HepG2 (cell line): ENCODE measurements around the gene TNFSF8. TPM values are rescaled to one million over a fixed set of nuclear protein-coding genes. Genes with fewer than 3 reads are reported as not detected.

Experiments
- ATAC-seq: fragments of 200-7000 bp; cut with Tn5 transposase; 3 replicates; pipeline ENCODE4 v1.9.1; 2020; ENCODE audit warnings: mild to moderate bottlenecking, moderate library complexity
- BruUV-seq: library from RNA; stranded (reverse); fragments of 400-500 nt; replicated peaks from 2 replicates; lab custom pipeline; 2021; lab: Mats Ljungman, UMichigan
- CTCF ChIA-PET: fragments of 300-600 bp; formaldehyde crosslinking; extraction: SDS; loops from one replicate; lab custom pipeline; 2021; ENCODE audit warnings: low total read pairs, inconsistent platforms, low intra/inter-chr PET ratio; lab: Yijun Ruan, JAX
- POLR2A ChIA-PET: fragments of 350-600 bp; sonication (Branson Sonifier 250); formaldehyde crosslinking; loops from one replicate; lab custom pipeline; 2020; ENCODE audit warnings: antibody characterized with exemption, inconsistent platforms; lab: Yijun Ruan, JAX
- DNase-seq: peaks from one replicate; pipeline ENCODE4 v3.0.0-alpha.2; 2015; ENCODE audit warnings: low spot score
- FAIRE-seq: peaks from 3 replicates; lab custom pipeline; 2011; peaks lifted over from hg19 to GRCh38; lab: Jason Lieb, UNC
- H2AFZ ChIP-seq: one replicate; pipeline ENCODE4 v1.6.1; 2011; ENCODE audit warnings: low read length, inconsistent platforms
- H3K27ac ChIP-seq: fragments of 300-600 bp; 3 replicates; pipeline ENCODE4 v1.8.0; 2011; ENCODE audit warnings: mixed run types, mild to moderate bottlenecking, mixed read lengths, low read length, inconsistent platforms; ENCODE audit not compliant: insufficient read depth; ENCODE audit errors: extremely low read length
- H3K27me3 ChIP-seq, 2 experiments: fragments of 200-600 bp in 1 of 2; 2 replicates in 1 of 2; 3 replicates in 1 of 2; pipeline versions ENCODE4 v1.6.0 to v1.8.0; 2011; ENCODE audit warnings: low read length in 2 of 2, mild to moderate bottlenecking in 2 of 2, moderate library complexity in 2 of 2, inconsistent platforms in 1 of 2; ENCODE audit not compliant: insufficient read depth in 2 of 2, control insufficient read depth in 1 of 2
- H3K36me3 ChIP-seq, 2 experiments: fragments of 200-600 bp in 1 of 2; replicated peaks in 1 of 2; 2 replicates in 1 of 2; 3 replicates in 1 of 2; pipeline versions ENCODE4 v1.5.1 to v1.8.0; 2011; ENCODE audit warnings: low read length in 2 of 2, inconsistent platforms in 1 of 2; ENCODE audit not compliant: insufficient read depth in 2 of 2, control insufficient read depth in 1 of 2
- H3K4me1 ChIP-seq: 2 replicates; pipeline ENCODE4 v1.5.1; 2012; ENCODE audit warnings: low read length, inconsistent platforms; ENCODE audit not compliant: insufficient read depth
- H3K4me2 ChIP-seq: 2 replicates; pipeline ENCODE4 v1.6.0; 2011; ENCODE audit warnings: low read depth, low read length, inconsistent platforms
- H3K4me3 ChIP-seq, 3 experiments: fragments of 200-600 bp in 1 of 3; sonication (generic), shearing (Covaris generic) in 1 of 3; replicated peaks in 1 of 3; 2 replicates each; pipeline ENCODE4 v1.5.1; 2011 to 2016; ENCODE audit warnings: low read length in 3 of 3, inconsistent platforms in 2 of 3, low read depth in 2 of 3, mild to moderate bottlenecking in 2 of 3, control low read depth in 1 of 3, mixed read lengths in 1 of 3; ENCODE audit not compliant: insufficient read depth in 1 of 3
- H3K79me2 ChIP-seq: one replicate; pipeline ENCODE4 v1.6.1; 2011; ENCODE audit warnings: low read length, inconsistent platforms; ENCODE audit not compliant: insufficient read depth
- H3K9ac ChIP-seq: 2 replicates; pipeline ENCODE4 v1.6.0; 2011; ENCODE audit warnings: mild to moderate bottlenecking, low read depth, low read length, inconsistent platforms; ENCODE audit not compliant: insufficient read depth
- H3K9me3 ChIP-seq: 2 replicates; pipeline ENCODE4 v1.5.1; 2012; ENCODE audit warnings: mild to moderate bottlenecking, low read length
- H4K20me1 ChIP-seq: 2 replicates; pipeline ENCODE4 v1.6.0; 2011; ENCODE audit warnings: inconsistent platforms, mild to moderate bottlenecking, low read length, moderate library complexity; ENCODE audit not compliant: insufficient read depth
- ARNTL ChIP-seq: sonication (generic); formaldehyde crosslinking; IDR thresholded peaks from 2 replicates; pipeline ENCODE4 v1.4.0; 2020; ENCODE audit warnings: mild to moderate bottlenecking, missing genetic modification reagents
- ATF4 ChIP-seq, 2 experiments: fragments of 450-650 bp in 1 of 2; sonication (generic) in 1 of 2; formaldehyde crosslinking; IDR thresholded peaks; 2 replicates each; pipeline versions ENCODE4 v1.5.0 to v1.8.0; 2020 to 2022; ENCODE audit warnings: mild to moderate bottlenecking in 1 of 2, missing genetic modification reagents in 1 of 2
- CEBPB ChIP-seq: IDR thresholded peaks from 2 replicates; pipeline ENCODE4 v1.6.1; 2011; ENCODE audit warnings: low read depth, low read length, improper control_type of control experiment, borderline replicate concordance
- CENPX ChIP-seq: sonication (generic); formaldehyde crosslinking; IDR thresholded peaks from 2 replicates; pipeline ENCODE4 v1.9.0; 2021; ENCODE audit warnings: mild to moderate bottlenecking, missing genetic modification reagents, moderate library complexity
- CHD2 ChIP-seq: IDR thresholded peaks from 2 replicates; pipeline ENCODE4 v1.6.1; 2011; ENCODE audit warnings: low read depth, low read length, improper control_type of control experiment
- EP300 ChIP-seq, 3 experiments: sonication (generic) in 1 of 3; formaldehyde crosslinking in 1 of 3; IDR thresholded peaks; 2 replicates each; pipeline versions ENCODE4 v1.5.1 to v1.6.1; 2011 to 2020; ENCODE audit warnings: low read depth in 2 of 3, low read length in 2 of 3, borderline replicate concordance in 1 of 3, improper control_type of control experiment in 1 of 3, mild to moderate bottlenecking in 1 of 3, missing genetic modification reagents in 1 of 3, moderate library complexity in 1 of 3
- FOXA1 ChIP-seq, 2 experiments: fragments of 450-650 bp in 1 of 2; sonication (generic) in 1 of 2; formaldehyde crosslinking in 1 of 2; IDR thresholded peaks; 2 replicates each; pipeline versions ENCODE4 v1.4.0 to v1.6.1; 2016 to 2020; ENCODE audit warnings: missing genetic modification reagents in 1 of 2
- FOXA3 ChIP-seq: IDR thresholded peaks from 2 replicates; pipeline ENCODE4 v1.6.1; 2016; ENCODE audit warnings: missing genetic modification reagents, missing compliant biosample characterization
- MTF1 ChIP-seq: sonication (generic); formaldehyde crosslinking; IDR thresholded peaks from 2 replicates; pipeline ENCODE4 v1.5.0; 2020; ENCODE audit warnings: missing genetic modification reagents
- MTF2 ChIP-seq: sonication (generic); formaldehyde crosslinking; IDR thresholded peaks from 2 replicates; pipeline ENCODE4 v1.5.0; 2020; ENCODE audit warnings: missing genetic modification reagents, borderline replicate concordance
- PAF1 ChIP-seq: IDR thresholded peaks from 2 replicates; pipeline ENCODE4 v1.6.1; 2016; ENCODE audit warnings: missing genetic modification reagents, missing compliant biosample characterization
- RARG ChIP-seq: sonication (generic); formaldehyde crosslinking; IDR thresholded peaks from 2 replicates; pipeline ENCODE4 v1.4.0; 2020; ENCODE audit warnings: low read depth, mild to moderate bottlenecking, missing genetic modification reagents
- RFX3 ChIP-seq: IDR thresholded peaks from 2 replicates; pipeline ENCODE4 v1.6.1; 2016; ENCODE audit warnings: missing biosample characterization, missing genetic modification reagents
- RFX5 ChIP-seq: IDR thresholded peaks from 2 replicates; pipeline ENCODE4 v1.6.1; 2011; ENCODE audit warnings: low read depth, low read length, improper control_type of control experiment
- SOX13 ChIP-seq, 3 experiments: fragments of 450-650 bp in 1 of 3; sonication (generic) in 1 of 3; formaldehyde crosslinking in 1 of 3; IDR thresholded peaks in 2 of 3; conservative IDR thresholded peaks in 1 of 3; 2 replicates each; pipeline versions ENCODE4 v1.5.0 to v1.6.1; 2016 to 2020; ENCODE audit warnings: antibody characterized with exemption in 1 of 3, mild to moderate bottlenecking in 1 of 3, missing compliant biosample characterization in 1 of 3, missing genetic modification reagents in 1 of 3, moderate library complexity in 1 of 3
- ZBTB25 ChIP-seq: IDR thresholded peaks from 2 replicates; pipeline ENCODE4 v1.6.1; 2018; ENCODE audit warnings: missing genetic modification reagents
- ZBTB37 ChIP-seq: sonication (generic); formaldehyde crosslinking; IDR thresholded peaks from 2 replicates; pipeline ENCODE4 v1.4.0; 2020; ENCODE audit warnings: mild to moderate bottlenecking, missing genetic modification reagents
- ZNF552 ChIP-seq: sonication (generic); formaldehyde crosslinking; IDR thresholded peaks from 2 replicates; pipeline ENCODE4 v1.9.0; 2022; ENCODE audit warnings: missing genetic modification reagents, mild to moderate bottlenecking, borderline replicate concordance
- ZNF569 ChIP-seq: sonication (generic); formaldehyde crosslinking; IDR thresholded peaks from 2 replicates; pipeline ENCODE4 v1.5.0; 2020; ENCODE audit warnings: mild to moderate bottlenecking, missing genetic modification reagents, moderate library complexity, borderline replicate concordance
- WGBS: methylation state at CpG from one replicate; pipeline ENCODE4 v1.1.6; 2017; ENCODE audit warnings: low lambda C conversion rate; 5-methylcytosine and 5-hydroxymethylcytosine counted together
- in situ Hi-C: cut with HindIII; loops from 2 replicates; pipeline ENCODE4 v1.10.0; 2017; ENCODE audit warnings: low pct_unique_long_range_greater_than_20kb; ENCODE audit not compliant: extremely low pct_ligation_motif_present
- intact Hi-C: fragments of 100-400 bp; cut with micrococcal nuclease; formaldehyde crosslinking; loops from one replicate; pipeline ENCODE4 v1.10.0; 2022; ENCODE audit not compliant: unreplicated experiment
- polyA plus RNA-seq, 8 experiments: library from polyadenylated mRNA; depleted of rRNA in 3 of 8; stranded (reverse) in 7 of 8; unstranded in 1 of 8; fragments of >200 nt; fragmentation: Illumina TruSeq in 4 of 8; extraction: Trizol in 4 of 8; gene quantifications; 2 replicates each; pipeline versions ENCODE4 v1.2.1 to v1.2.3, GENCODE V29; 2011 to 2016; ENCODE audit warnings: low read depth in 4 of 8, missing spikeins in 1 of 8, mixed read lengths in 1 of 8; ENCODE audit not compliant: insufficient read depth in 1 of 8
- total RNA-seq, 5 experiments: library from RNA; depleted of rRNA; stranded (reverse); fragments of >200 nt; fragmentation: Illumina TruSeq; extraction: Trizol; gene quantifications; 2 replicates each; pipeline ENCODE4 v1.2.3, GENCODE V29; 2016; ENCODE audit warnings: low read depth in 1 of 5

The TNFSF8 gene
- total and polyA plus RNA-seq, 2 of the 13 experiments (the other 11 are each of a cell fraction or from before 2014, with no cell fraction given), result not detected

GRCh38 chr9:114887963-114888362 lies 42.4 kb downstream of the TNFSF8 start (continued):
- no peak for TF ChIP-seq SOX13 (IDR thresholded peaks at IDR 0.05)
- TF ChIP-seq SOX13 (CRISPR knock-in tag; conservative IDR thresholded peaks at IDR 0.05 in 1 of 2, IDR thresholded peaks at IDR 0.05 in 1 of 2), result peak in 1 of 2 experiments; percentile 24; a peak in 1 of 4 replicates
- TF ChIP-seq FOXA3, result peak; percentile 91
- peak; percentile 47; the same call in 1 of the 2 replicates for TF ChIP-seq FOXA1 (IDR thresholded peaks at IDR 0.05)
- peak; percentile 77 for TF ChIP-seq FOXA1 (CRISPR knock-in tag; IDR thresholded peaks at IDR 0.05)
- TF ChIP-seq RFX5, result no peak
- peak in 1 of 2 experiments; percentile 90; a peak in 2 of 4 replicates for TF ChIP-seq ATF4 (CRISPR knock-in tag; IDR thresholded peaks at IDR 0.05)
- no peak for TF ChIP-seq MTF2 (CRISPR knock-in tag)
- peak in 1 of 2 experiments; percentile 54; a peak in 1 of 4 replicates for TF ChIP-seq EP300 (IDR thresholded peaks at IDR 0.05; ENCODE audit: low read depth in 2 of 2, low read length in 2 of 2)
- no peak for TF ChIP-seq EP300 (CRISPR knock-in tag; IDR thresholded peaks at IDR 0.05; ENCODE audit: borderline replicate concordance)
- peak; percentile 80 for TF ChIP-seq CEBPB
- no peak for TF ChIP-seq MTF1 (CRISPR knock-in tag)

- intact Hi-C loops (no loop called here), in situ Hi-C loops (no loop called here)
- no peaks in the 10 kb centered on the region for H3K9me3 ChIP-seq
- H3K4me2 ChIP-seq, result peak overlapping the region; percentile 44
- ATAC-seq (peak; percentile 77), DNase-seq (peak; percentile 87), FAIRE-seq (peak; percentile 82)
- no peaks in the 10 kb centered on the region for H3K79me2 ChIP-seq
- TSS peak; percentile 86 for BruUV-seq
- peaks cover 39% of the 10 kb centered on the region for H3K4me1 ChIP-seq
- CTCF ChIA-PET, result no interaction called here
- no peak overlapping the region; a peak in 1 of 6 replicates for H3K4me3 ChIP-seq
- POLR2A ChIA-PET, result interaction anchor here (1.1 to 2.7 kb wide), 2 partner anchors 15 to 22 kb away, joined by 3 to 8 read pairs; no protein-coding TSS in a partner anchor
- H4K20me1 ChIP-seq, result no peaks in the 10 kb centered on the region
- WGBS, result 5% methylated on average over 8 of the region's 8 CpGs
- H3K27ac ChIP-seq, result peak overlapping the region; percentile 23
- no peak overlapping the region for H2AFZ ChIP-seq
- H3K27me3 ChIP-seq, result no peaks in the 10 kb centered on the region
- H3K36me3 ChIP-seq, result no peaks in the 10 kb centered on the region
- H3K9ac ChIP-seq, result no peak overlapping the region
- no peak for TF ChIP-seq ZNF569 (CRISPR knock-in tag)
- TF ChIP-seq ZBTB37 (CRISPR knock-in tag), result no peak
- no peak for TF ChIP-seq ARNTL (CRISPR knock-in tag)
- TF ChIP-seq ZBTB25 (CRISPR knock-in tag), result 0 out of 2 replicates have a peak, but pooled peaks have one; percentile 38
- no peak for TF ChIP-seq ZNF552
- no peak for TF ChIP-seq CHD2
- TF ChIP-seq RFX3 (CRISPR knock-in tag), result no peak
- no peak for TF ChIP-seq RARG (CRISPR knock-in tag)
- TF ChIP-seq PAF1 (CRISPR knock-in tag), result no peak
- TF ChIP-seq CENPX (CRISPR knock-in tag), result no peak
These were observed 45.5 kb downstream of the TNFSF8 start for GRCh38 chr9:114884787-114885452.
